Activated CD8-positive, alpha-beta memory T cell treated with anti-CD3 and anti-CD28 coated beads for 1 hour (primary cell): ENCODE data around the gene PNKD.
"Not testable (repeated sequence)": the region's sequence is repeated elsewhere in the genome, so short reads cannot be mapped to it uniquely, and the experiment has no call there.

ENCODE experiments used
- DNase-seq, 2 donors: peaks; one replicate each; pipeline ENCODE4 v3.0.0-alpha.2; 2020; ENCODE audit warnings: low read depth in 1 of 2; ENCODE audit errors: extremely low read depth in 1 of 2

The PNKD gene

GRCh38 chr2:218314764-218315163 lies 44.4 kb downstream of the PNKD start:
- not testable (repeated sequence) for DNase-seq

GRCh38 chr2:218315397-218315796 lies 45.1 kb downstream of the PNKD start:
- DNase-seq = no peak

- no peak for DNase-seq
Observed at GRCh38 chr2:218317303-218317630, 46.9 kb downstream of the PNKD start.

- no peak for DNase-seq
Observed at GRCh38 chr2:218317835-218318234, 47.5 kb downstream of the PNKD start.

GRCh38 chr2:218318241-218318640 lies 47.9 kb downstream of the PNKD start:
- DNase-seq = no peak

- DNase-seq = no peak
Observed at GRCh38 chr2:218319813-218320365, 49.6 kb downstream of the PNKD start.

GRCh38 chr2:218320704-218321336 lies 50.5 kb downstream of the PNKD start:
- DNase-seq = no peak

- DNase-seq = peak in 1 of 2 donors; percentile 25
Observed at GRCh38 chr2:218322768-218323525, 52.6 kb downstream of the PNKD start.

GRCh38 chr2:218323526-218324472 lies 53.5 kb downstream of the PNKD start:
- DNase-seq = no peak

- DNase-seq = no peak
Observed at GRCh38 chr2:218325566-218326160, 55.3 kb downstream of the PNKD start.

- no peak for DNase-seq
Observed at GRCh38 chr2:218326315-218326714, 56.0 kb downstream of the PNKD start.

GRCh38 chr2:218327451-218328210 lies 57.3 kb downstream of the PNKD start:
- DNase-seq = no peak

- no peak for DNase-seq
Observed at GRCh38 chr2:218328294-218328693, 58.0 kb downstream of the PNKD start.

- DNase-seq = no peak
Observed at GRCh38 chr2:218329027-218329825, 58.9 kb downstream of the PNKD start.

GRCh38 chr2:218329826-218330593 lies 59.7 kb downstream of the PNKD start:
- no peak for DNase-seq

- no peak for DNase-seq
Observed at GRCh38 chr2:218331745-218332144, 61.4 kb downstream of the PNKD start.

- DNase-seq = no peak
Observed at GRCh38 chr2:218332288-218332687, 62.0 kb downstream of the PNKD start.

GRCh38 chr2:218332920-218333645 lies 62.8 kb downstream of the PNKD start:
- DNase-seq = no peak
